Gastroesophageal sphincter (tissue), 4 donors: ENCODE results near the gene CEBPZ. TPM values are rescaled to one million over a fixed set of nuclear protein-coding genes. Genes with fewer than 3 reads are reported as not detected.
A peak's percentile ranks its signal among the peaks of the same experiment; 100 is the strongest.

ENCODE experiments used
- ATAC-seq: fragments of 150-250 bp; one replicate; pipeline ENCODE4 v1.9.1; 2016; ENCODE audit warnings: mild to moderate bottlenecking, moderate library complexity
- H3K27ac ChIP-seq, 4 donors: fragments of 200-600 bp; sonication (generic) in 3 of 4; 1 replicate in 3 of 4; 2 replicates in 1 of 4; pipeline ENCODE4 v1.5.1; 2016 to 2019
- H3K27me3 ChIP-seq: fragments of 200-600 bp; sonication (generic); one replicate; pipeline ENCODE4 v1.5.1; 2019
- H3K36me3 ChIP-seq, 2 donors: fragments of 200-600 bp; sonication (generic); one replicate each; pipeline ENCODE4 v1.5.1; 2019; ENCODE audit warnings: control low read depth in 1 of 2
- H3K4me1 ChIP-seq, 3 donors: fragments of 200-600 bp; sonication (generic); 1 replicate in 2 of 3; 2 replicates in 1 of 3; pipeline ENCODE4 v1.5.1; 2016 to 2019; ENCODE audit warnings: control low read depth in 2 of 3
- H3K4me3 ChIP-seq, 2 donors: fragments of 200-600 bp; sonication (generic); one replicate each; pipeline ENCODE4 v1.5.1; 2019; ENCODE audit warnings: mild to moderate bottlenecking in 1 of 2, moderate library complexity in 1 of 2
- H3K9me3 ChIP-seq, 3 donors: fragments of 200-600 bp; sonication (generic); one replicate each; pipeline ENCODE4 v1.5.1; 2017 to 2019; ENCODE audit warnings: control low read depth in 2 of 3
- CTCF ChIP-seq, 4 experiments: fragments of 200-600 bp in 2 of 4; fragments of 450-650 bp in 2 of 4; sonication (generic) in 1 of 4; IDR thresholded peaks; one replicate each; pipeline ENCODE4 v1.5.1; 2017 to 2019; ENCODE audit warnings: antibody characterized with exemption in 4 of 4, mild to moderate bottlenecking in 2 of 4, moderate library complexity in 2 of 4
- EP300 ChIP-seq: sonication (generic); formaldehyde crosslinking; IDR thresholded peaks from one replicate; pipeline ENCODE4 v1.6.1; 2017; ENCODE audit warnings: antibody characterized with exemption, mild to moderate bottlenecking
- POLR2A ChIP-seq, 2 donors: fragments of 450-650 bp; IDR thresholded peaks; one replicate each; pipeline ENCODE4 v1.6.1; 2017; ENCODE audit warnings: antibody characterized with exemption in 2 of 2, mild to moderate bottlenecking in 2 of 2, moderate library complexity in 1 of 2
- POLR2AphosphoS5 ChIP-seq: sonication (generic); formaldehyde crosslinking; IDR thresholded peaks from one replicate; pipeline ENCODE4 v1.6.1; 2017; ENCODE audit warnings: antibody characterized with exemption
- WGBS, 2 donors: methylation state at CpG; one replicate each; pipeline ENCODE4 v1.1.5; 2018; ENCODE audit warnings: low coverage in 1 of 2; 5-methylcytosine and 5-hydroxymethylcytosine counted together
- total RNA-seq, 4 donors: library from RNA; depleted of rRNA; stranded (reverse); fragments of >200 nt; gene quantifications; one replicate each; pipeline ENCODE4 v1.1.0, GENCODE V29; 2016

Gene CEBPZ
- total RNA-seq, 4 donors from 2014 or later = 22.1 to 48.9 (median 41.8) TPM

GRCh38 chr2:37168217-37168981 lies 63.0 kb downstream of the CEBPZ start:
- H3K27ac ChIP-seq = no peak overlapping the region
- 44 to 61% methylated on average over 10 of the region's 17 CpGs for WGBS, 2 donors
- H3K4me3 ChIP-seq = no peak overlapping the region
- peaks cover 3% of the 10 kb centered on the region for H3K27me3 ChIP-seq
- H3K4me1 ChIP-seq = no peaks in the 10 kb centered on the region
- no peaks in the 10 kb centered on the region for H3K36me3 ChIP-seq
- TF ChIP-seq EP300 (no peak), CTCF (IDR thresholded peaks at IDR 0.05) (peak; percentile 28 to 62 (median 49)), POLR2AphosphoS5 (no peak)
- peak; percentile 58 for ATAC-seq
- peaks cover 0 to 15% (median 0%) of the 10 kb centered on the region in 3 donors for H3K9me3 ChIP-seq

- 88 to 92% methylated on average over 3 of the region's 3 CpGs for WGBS, 2 donors
Measured at GRCh38 chr2:37167636-37168180, 63.7 kb downstream of the CEBPZ start.

GRCh38 chr2:37164757-37165156 lies 66.6 kb downstream of the CEBPZ start:
- Histone ChIP-seq H3K4me1 (no peaks in the 10 kb centered on the region), H3K36me3 (no peaks in the 10 kb centered on the region), H3K4me3 (no peak overlapping the region), H3K9me3 (peaks cover 0 to 18% (median 0%) of the 10 kb centered on the region in 3 donors), H3K27me3 (no peaks in the 10 kb centered on the region), H3K27ac (no peak overlapping the region)
- TF ChIP-seq EP300 (no peak), POLR2A (IDR thresholded peaks at IDR 0.05) (no peak), POLR2AphosphoS5 (no peak), CTCF (IDR thresholded peaks at IDR 0.05) (no peak)
- no peak for ATAC-seq
- 71% methylated on average over 1 of the region's 1 CpG; no CpG with 5 or more reads in 1 of the 2 donors for WGBS, 2 donors

More at GRCh38 chr2:37167636-37168180, 63.7 kb downstream of the CEBPZ start:
- H3K9me3 ChIP-seq = peaks cover 0 to 18% (median 0%) of the 10 kb centered on the region in 3 donors
- H3K27ac ChIP-seq = no peak overlapping the region
- peaks cover 3% of the 10 kb centered on the region for H3K27me3 ChIP-seq
- no peaks in the 10 kb centered on the region for H3K4me1 ChIP-seq
- no peak for TF ChIP-seq POLR2AphosphoS5
- TF ChIP-seq POLR2A (IDR thresholded peaks at IDR 0.05) = no peak
- TF ChIP-seq CTCF (IDR thresholded peaks at IDR 0.05) = no peak
- TF ChIP-seq EP300 = no peak
- no peak overlapping the region for H3K4me3 ChIP-seq
- ATAC-seq = no peak
- no peaks in the 10 kb centered on the region for H3K36me3 ChIP-seq

GRCh38 chr2:37156857-37157714 lies 74.3 kb downstream of the CEBPZ start, which contains the start of gene EIF2AK2:
EIF2AK2 (minus strand) TSS chr2:37156980; CDS start chr2:37147806, 9,174 bp downstream.
- peak within 1 kb of the TSS; percentile 20 to 96 (median 93) for H3K27ac ChIP-seq
- H3K27me3 ChIP-seq = no peaks in the 10 kb centered on the region
- H3K36me3 ChIP-seq = peaks cover 0 to 13% of the 10 kb centered on the region in 2 donors
- H3K4me1 ChIP-seq = peaks cover 0 to 24% (median 7%) of the 10 kb centered on the region in 3 donors
- TF ChIP-seq POLR2A (IDR thresholded peaks at IDR 0.05) (peak; percentile 39 to 46), CTCF (IDR thresholded peaks at IDR 0.05) (peak in 1 of 4 experiments; percentile 12), EP300 (no peak), POLR2AphosphoS5 (peak; percentile 40)
- 48 to 53% methylated on average over 7 to 9 of the region's 55 CpGs for WGBS, 2 donors
- peak within 1 kb of the TSS; percentile 38 to 85 for H3K4me3 ChIP-seq
- ATAC-seq = peak; percentile 95
- H3K9me3 ChIP-seq = no peaks in the 10 kb centered on the region
